ENCODE results near the gene GPLD1. TPM values are rescaled to one million over a fixed set of nuclear protein-coding genes. Genes with fewer than 3 reads are reported as not detected.

The GPLD1 gene
- total RNA-seq, 4 donors from 2014 or later, result 0.27 to 1.9 (median 0.64) TPM

DNA sequence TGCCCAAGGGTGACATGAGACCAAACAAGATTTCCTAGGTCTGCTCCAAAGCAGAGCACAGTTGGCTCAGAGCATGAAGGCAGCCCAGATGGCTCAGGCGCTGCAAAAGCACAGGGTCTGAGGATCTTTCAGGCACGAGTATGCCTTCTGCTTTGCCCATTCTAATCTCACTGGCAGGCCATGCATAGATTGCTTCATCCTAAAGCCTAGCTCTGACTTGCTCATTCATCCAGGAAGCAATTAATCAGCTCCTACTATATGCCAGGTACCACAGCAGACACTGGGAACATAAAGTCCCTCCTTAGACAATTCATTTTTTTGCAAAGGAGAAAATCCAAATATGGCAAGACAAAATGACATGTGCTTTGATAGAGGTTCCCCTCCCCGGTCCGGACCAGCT is 31.2 kb downstream of the GPLD1 start:
- Histone ChIP-seq H3K4me1 (peaks cover 0 to 27% (median 0%) of the 10 kb centered on the region in 3 donors), H3K36me3 (no peaks in the 10 kb centered on the region), H3K4me3 (no peak overlapping the region), H3K27ac (peak overlapping the region in 2 of 4 donors; percentile 24 to 65), H3K27me3 (no peaks in the 10 kb centered on the region), H3K9me3 (no peaks in the 10 kb centered on the region)
- no peak for TF ChIP-seq POLR2A (IDR thresholded peaks at IDR 0.05)
- TF ChIP-seq, protein P1, sequence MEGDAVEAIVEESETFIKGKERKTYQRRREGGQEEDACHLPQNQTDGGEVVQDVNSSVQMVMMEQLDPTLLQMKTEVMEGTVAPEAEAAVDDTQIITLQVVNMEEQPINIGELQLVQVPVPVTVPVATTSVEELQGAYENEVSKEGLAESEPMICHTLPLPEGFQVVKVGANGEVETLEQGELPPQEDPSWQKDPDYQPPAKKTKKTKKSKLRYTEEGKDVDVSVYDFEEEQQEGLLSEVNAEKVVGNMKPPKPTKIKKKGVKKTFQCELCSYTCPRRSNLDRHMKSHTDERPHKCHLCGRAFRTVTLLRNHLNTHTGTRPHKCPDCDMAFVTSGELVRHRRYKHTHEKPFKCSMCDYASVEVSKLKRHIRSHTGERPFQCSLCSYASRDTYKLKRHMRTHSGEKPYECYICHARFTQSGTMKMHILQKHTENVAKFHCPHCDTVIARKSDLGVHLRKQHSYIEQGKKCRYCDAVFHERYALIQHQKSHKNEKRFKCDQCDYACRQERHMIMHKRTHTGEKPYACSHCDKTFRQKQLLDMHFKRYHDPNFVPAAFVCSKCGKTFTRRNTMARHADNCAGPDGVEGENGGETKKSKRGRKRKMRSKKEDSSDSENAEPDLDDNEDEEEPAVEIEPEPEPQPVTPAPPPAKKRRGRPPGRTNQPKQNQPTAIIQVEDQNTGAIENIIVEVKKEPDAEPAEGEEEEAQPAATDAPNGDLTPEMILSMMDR (IDR thresholded peaks at IDR 0.05), result no peak
- WGBS, 2 donors, result 38 to 43% methylated on average over 2 to 4 of the region's 4 CpGs
- intact Hi-C loops (cut with DNase I), result no loop called here
- no peak for DNase-seq

DNA sequence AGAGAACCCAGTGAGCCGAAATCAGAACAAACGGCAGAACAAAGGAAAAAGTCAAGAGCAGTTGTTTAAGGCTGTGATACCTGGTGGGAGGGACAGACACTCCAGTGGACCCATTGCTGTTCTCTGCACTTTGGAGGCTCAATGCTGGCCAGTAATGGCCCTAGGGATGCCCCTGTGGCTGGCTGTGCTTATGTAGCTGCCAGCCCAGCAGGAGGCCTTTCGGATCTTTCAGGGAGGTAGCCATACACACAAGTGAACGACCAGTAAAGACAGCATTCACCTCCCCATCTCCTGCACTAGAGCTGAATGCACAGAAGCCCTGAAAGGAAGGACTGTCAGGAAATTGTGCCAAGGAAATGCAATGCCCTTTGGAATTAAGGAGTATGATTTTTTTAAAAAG is 34.3 kb downstream of the GPLD1 start:
- peaks cover 0 to 14% (median 0%) of the 10 kb centered on the region in 3 donors for H3K4me1 ChIP-seq
- TF ChIP-seq, protein P1 (IDR thresholded peaks at IDR 0.05), result no peak
- TF ChIP-seq POLR2A (IDR thresholded peaks at IDR 0.05), result no peak
- 84 to 100% methylated on average over 4 of the region's 4 CpGs for WGBS, 2 donors

DNA sequence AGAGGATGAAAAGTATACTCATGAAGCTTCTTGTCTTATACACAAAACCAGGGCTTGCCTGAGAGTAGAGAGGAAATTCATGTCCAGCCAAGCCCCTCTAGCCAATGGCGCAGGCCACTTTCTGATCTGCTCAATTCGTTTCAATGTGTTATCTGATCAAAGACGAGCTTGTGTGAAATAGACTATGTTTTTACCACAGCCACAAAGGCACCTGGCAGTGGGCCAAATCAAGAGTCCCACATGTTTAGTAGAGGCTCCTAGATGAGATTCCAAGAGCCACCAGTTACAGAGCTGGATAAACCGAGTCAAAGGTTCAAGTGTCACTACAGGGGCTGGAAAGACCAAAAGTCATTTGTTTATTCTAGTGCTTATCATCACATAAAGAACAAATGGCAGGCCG is 34.9 kb downstream of the GPLD1 start:
- 75 to 93% methylated on average over 4 to 5 of the region's 5 CpGs for WGBS, 2 donors
- Histone ChIP-seq H3K36me3 (no peaks in the 10 kb centered on the region), H3K27me3 (no peaks in the 10 kb centered on the region), H3K4me1 (peaks cover 0 to 16% (median 2%) of the 10 kb centered on the region in 3 donors), H3K9me3 (no peaks in the 10 kb centered on the region), H3K4me3 (no peak overlapping the region), H3K27ac (no peak overlapping the region)
- TF ChIP-seq, protein P1 (IDR thresholded peaks at IDR 0.05), result no peak
- no peak for TF ChIP-seq POLR2A (IDR thresholded peaks at IDR 0.05)
- intact Hi-C loops (cut with DNase I), result no loop called here
- no peak for DNase-seq

More for the DNA sequence above, 34.3 kb downstream of the GPLD1 start:
- no peak for DNase-seq
- Histone ChIP-seq H3K27ac (no peak overlapping the region), H3K27me3 (no peaks in the 10 kb centered on the region), H3K36me3 (no peaks in the 10 kb centered on the region), H3K9me3 (no peaks in the 10 kb centered on the region), H3K4me3 (no peak overlapping the region)
- intact Hi-C loops (cut with DNase I), result no loop called here

DNA sequence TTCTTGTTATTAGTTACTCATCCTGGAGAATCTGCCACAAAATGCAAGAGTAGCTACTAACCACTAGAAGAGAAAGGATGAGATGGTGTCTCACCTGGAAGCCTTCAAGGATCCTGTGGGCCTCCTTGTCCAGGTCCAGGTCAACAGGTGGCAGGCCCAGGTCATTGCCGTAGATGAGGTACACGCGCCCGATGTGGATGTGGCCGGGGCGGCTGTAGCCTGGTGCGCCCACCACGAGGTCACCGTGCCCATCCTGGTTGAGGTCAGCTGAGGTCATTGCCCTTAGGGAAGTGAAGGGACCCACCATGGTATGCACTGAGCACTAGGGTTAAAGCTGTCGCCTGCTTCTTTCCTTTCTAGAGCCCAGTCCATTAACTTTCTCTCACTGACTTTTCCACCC is 35.5 kb downstream of the GPLD1 start:
- Histone ChIP-seq H3K27me3 (no peaks in the 10 kb centered on the region), H3K4me1 (peaks cover 4 to 21% (median 7%) of the 10 kb centered on the region in 3 donors), H3K4me3 (no peak overlapping the region), H3K27ac (no peak overlapping the region), H3K36me3 (no peaks in the 10 kb centered on the region), H3K9me3 (no peaks in the 10 kb centered on the region)
- 95 to 97% methylated on average over 8 to 10 of the region's 10 CpGs for WGBS, 2 donors
- no peak for DNase-seq
- TF ChIP-seq, protein P1 (IDR thresholded peaks at IDR 0.05), result no peak
- no peak for TF ChIP-seq POLR2A (IDR thresholded peaks at IDR 0.05)
- intact Hi-C loops (cut with DNase I), result no loop called here

DNA sequence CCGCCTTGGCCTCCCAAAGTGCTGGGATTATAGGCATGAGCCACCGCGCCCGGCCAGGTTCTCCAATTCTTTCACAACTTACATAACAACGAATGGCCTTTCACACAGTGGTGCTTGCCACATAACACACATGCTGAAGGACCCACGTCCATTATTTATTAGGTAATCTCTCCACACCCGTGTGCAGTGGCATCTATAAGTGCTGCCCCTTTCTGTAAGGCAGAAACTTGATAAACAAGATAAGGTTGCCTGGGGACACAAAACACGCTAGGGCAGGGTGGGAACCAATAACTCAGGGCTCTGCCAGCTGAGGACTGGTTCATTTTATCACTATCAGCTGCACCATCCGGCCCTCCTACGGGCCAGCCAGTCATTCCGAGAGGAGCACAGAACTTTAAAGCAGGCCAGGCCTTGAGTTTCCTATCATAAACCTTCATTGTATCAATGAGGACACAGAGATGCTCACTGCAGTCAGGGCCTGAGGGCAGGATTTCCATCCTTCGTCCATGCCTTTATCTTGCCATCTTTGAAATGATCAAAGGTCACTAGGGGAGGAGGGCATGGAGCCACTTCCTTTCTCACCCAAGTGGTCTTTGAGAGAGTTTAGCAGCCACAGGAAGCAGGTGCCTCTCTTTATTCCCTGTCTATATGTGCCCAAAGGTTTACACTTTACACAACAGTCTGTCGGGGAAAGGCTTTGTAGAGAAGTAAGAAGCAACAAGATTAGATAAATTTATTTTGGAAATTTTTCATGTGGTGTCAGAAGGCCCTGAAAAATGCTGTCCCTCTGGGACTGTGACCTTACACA is 37.6 kb downstream of the GPLD1 start:
- DNase-seq, result no peak
- peaks cover 4 to 13% (median 12%) of the 10 kb centered on the region in 3 donors for H3K4me1 ChIP-seq
- no peaks in the 10 kb centered on the region for H3K9me3 ChIP-seq
- no peak overlapping the region for H3K4me3 ChIP-seq
- 57 to 68% methylated on average over 13 of the region's 13 CpGs for WGBS, 2 donors
- H3K27ac ChIP-seq, result no peak overlapping the region
- H3K27me3 ChIP-seq, result no peaks in the 10 kb centered on the region
- no peak for TF ChIP-seq POLR2A (IDR thresholded peaks at IDR 0.05)
- TF ChIP-seq, protein P1 (IDR thresholded peaks at IDR 0.05), result no peak
- intact Hi-C loops (cut with DNase I), result no loop called here
- no peaks in the 10 kb centered on the region for H3K36me3 ChIP-seq
